Breast epithelium (tissue), 3 donors: ENCODE measurements around the gene SMIM20.

Experiments
- CTCF ChIP-seq, 3 donors: fragments of 450-650 bp; IDR thresholded peaks; one replicate each; pipeline ENCODE4 v1.5.1; 2016 to 2017; ENCODE audit warnings: antibody characterized with exemption in 3 of 3, mild to moderate bottlenecking in 3 of 3, moderate library complexity in 3 of 3
- POLR2A ChIP-seq: fragments of 450-650 bp; IDR thresholded peaks from one replicate; pipeline ENCODE4 v1.6.1; 2016; ENCODE audit warnings: antibody characterized with exemption, mild to moderate bottlenecking, moderate library complexity
- POLR2AphosphoS5 ChIP-seq, 3 donors: sonication (generic); formaldehyde crosslinking; IDR thresholded peaks; one replicate each; pipeline ENCODE4 v1.6.1; 2017; ENCODE audit warnings: antibody characterized with exemption in 3 of 3

GRCh38 chr4:25923745-25924144 is 9.7 kb downstream of the SMIM20 start:
- TF ChIP-seq CTCF (IDR thresholded peaks at IDR 0.05): no peak
- no peak for TF ChIP-seq POLR2A
- no peak for TF ChIP-seq POLR2AphosphoS5 (IDR thresholded peaks at IDR 0.05)
